GM23338 (cell line): Measurements from ENCODE around the gene SMG6. TPM values are rescaled to one million over a fixed set of nuclear protein-coding genes. Genes with fewer than 3 reads are reported as not detected.
A peak's percentile ranks its signal among the peaks of the same experiment; 100 is the strongest.

Source experiments
- ATAC-seq: fragments of 200-7000 bp; cut with Tn5 transposase; 3 replicates; pipeline ENCODE4 v1.9.1; 2020
- DNase-seq: peaks from one replicate; pipeline ENCODE4 v3.0.0-alpha.2; 2015; ENCODE audit warnings: low spot score
- H2AFZ ChIP-seq: fragments of 200-600 bp; sonication (generic); 2 replicates; pipeline ENCODE4 v1.8.0; 2016; ENCODE audit warnings: antibody characterized with exemption, mild to moderate bottlenecking, moderate library complexity
- H3F3A ChIP-seq: fragments of 200-600 bp; sonication (generic); replicated peaks from 2 replicates; pipeline ENCODE4 v1.8.0; 2017; ENCODE audit warnings: antibody characterized with exemption, mixed run types, low read depth
- H3K27ac ChIP-seq: fragments of 200-600 bp; sonication (generic); 2 replicates; pipeline ENCODE4 v1.6.1; 2016; ENCODE audit warnings: low read depth
- H3K27me3 ChIP-seq: fragments of 200-600 bp; sonication (generic); 2 replicates; pipeline ENCODE4 v1.8.0; 2016; ENCODE audit warnings: mild to moderate bottlenecking, mixed run types, moderate library complexity; ENCODE audit not compliant: insufficient read depth
- H3K36me3 ChIP-seq: fragments of 200-600 bp; sonication (generic); 2 replicates; pipeline ENCODE4 v1.8.0; 2016; ENCODE audit warnings: mild to moderate bottlenecking; ENCODE audit not compliant: insufficient read depth
- H3K4me1 ChIP-seq: fragments of 200-600 bp; sonication (generic); 2 replicates; pipeline ENCODE4 v1.8.0; 2016; ENCODE audit warnings: mild to moderate bottlenecking, moderate library complexity; ENCODE audit not compliant: insufficient read depth
- H3K4me2 ChIP-seq: fragments of 200-600 bp; sonication (generic); 2 replicates; pipeline ENCODE4 v1.7.1; 2017; ENCODE audit warnings: mixed run types
- H3K4me3 ChIP-seq: fragments of 200-600 bp; sonication (generic); 2 replicates; pipeline ENCODE4 v1.6.1; 2016; ENCODE audit warnings: mixed run types
- H3K79me2 ChIP-seq: fragments of 200-600 bp; sonication (generic); replicated peaks from 2 replicates; pipeline ENCODE4 v1.8.0; 2017; ENCODE audit warnings: mild to moderate bottlenecking; ENCODE audit not compliant: insufficient read depth
- H3K9me2 ChIP-seq: fragments of 200-600 bp; sonication (generic); 2 replicates; pipeline ENCODE4 v1.8.0; 2017; ENCODE audit not compliant: insufficient read depth
- H4K20me1 ChIP-seq: fragments of 200-600 bp; sonication (generic); replicated peaks from 2 replicates; pipeline ENCODE4 v1.8.0; 2017; ENCODE audit warnings: mild to moderate bottlenecking; ENCODE audit not compliant: insufficient read depth
- H3K27ac Mint-ChIP-seq: 2 replicates; pipeline ENCODE4 v1.8.0; 2020; ENCODE audit warnings: inconsistent platforms, mild to moderate bottlenecking, moderate library complexity, mixed read lengths
- H3K27me3 Mint-ChIP-seq: 3 replicates; pipeline ENCODE4 v1.8.0; 2022; ENCODE audit warnings: low read depth, mild to moderate bottlenecking, moderate library complexity, mixed read lengths, inconsistent platforms; ENCODE audit not compliant: insufficient read depth, poor library complexity
- H3K36me3 Mint-ChIP-seq: 3 replicates; pipeline ENCODE4 v1.8.0; 2021; ENCODE audit warnings: low read depth, mild to moderate bottlenecking, inconsistent platforms, moderate library complexity, mixed read lengths
- H3K4me1 Mint-ChIP-seq: 3 replicates; pipeline ENCODE4 v1.8.0; 2020; ENCODE audit warnings: mild to moderate bottlenecking, inconsistent platforms, mixed read lengths
- H3K4me3 Mint-ChIP-seq: 3 replicates; pipeline ENCODE4 v1.8.0; 2021; ENCODE audit warnings: moderate library complexity, mild to moderate bottlenecking, inconsistent platforms, mixed read lengths
- H3K9me3 Mint-ChIP-seq: 3 replicates; pipeline ENCODE4 v1.8.0; 2020; ENCODE audit warnings: moderate library complexity, mild to moderate bottlenecking, inconsistent platforms, mixed read lengths
- ETS1 ChIP-seq: IDR thresholded peaks from 2 replicates; pipeline ENCODE4 v1.6.1; 2016; ENCODE audit warnings: antibody characterized with exemption
- EZH2 ChIP-seq: fragments of 200-600 bp; sonication (generic); IDR thresholded peaks from one replicate; pipeline ENCODE4 v1.8.0; 2017; ENCODE audit warnings: antibody characterized with exemption, mild to moderate bottlenecking, low read depth; ENCODE audit not compliant: unreplicated experiment
- EZH2phosphoT487 ChIP-seq: fragments of 200-600 bp; sonication (generic); IDR thresholded peaks from one replicate; pipeline ENCODE4 v1.8.1; 2018; ENCODE audit warnings: antibody characterized with exemption; ENCODE audit not compliant: unreplicated experiment
- NANOG ChIP-seq: IDR thresholded peaks from 2 replicates; pipeline ENCODE4 v1.6.1; 2016; ENCODE audit warnings: antibody characterized with exemption, borderline replicate concordance
- ZNF114 ChIP-seq: fragments of 250-450 bp; sonication (Bioruptor Pico); IDR thresholded peaks from 2 replicates; pipeline ENCODE4 v1.5.0; 2020; ENCODE audit warnings: mild to moderate bottlenecking, moderate library complexity
- polyA plus RNA-seq: library from polyadenylated mRNA; unstranded; fragments of >200 nt; fragmentation: Nextera tagmentation; extraction: Ambion mirVana; gene quantifications from 2 replicates; pipeline ENCODE4 v1.2.1, GENCODE V29; 2016
- total RNA-seq: library from RNA; depleted of rRNA; stranded (reverse); fragments of >200 nt; shearing (Covaris generic); gene quantifications from 2 replicates; pipeline ENCODE4 v1.2.3, GENCODE V29; 2014
- TF ChIP-seq, protein P1 (sequence below): IDR thresholded peaks from one replicate; pipeline ENCODE4 v1.6.1; 2018; ENCODE audit warnings: antibody characterized with exemption; ENCODE audit not compliant: unreplicated experiment
- TF ChIP-seq, protein P2 (sequence below): fragments of 250-450 bp; sonication (Bioruptor Pico); IDR thresholded peaks from 2 replicates; pipeline ENCODE4 v1.5.0; 2020; ENCODE audit warnings: mild to moderate bottlenecking, moderate library complexity

Gene SMG6
- total and polyA plus RNA-seq, 2 experiments from 2014 or later, result 10.4 to 43.1 TPM

DNA sequence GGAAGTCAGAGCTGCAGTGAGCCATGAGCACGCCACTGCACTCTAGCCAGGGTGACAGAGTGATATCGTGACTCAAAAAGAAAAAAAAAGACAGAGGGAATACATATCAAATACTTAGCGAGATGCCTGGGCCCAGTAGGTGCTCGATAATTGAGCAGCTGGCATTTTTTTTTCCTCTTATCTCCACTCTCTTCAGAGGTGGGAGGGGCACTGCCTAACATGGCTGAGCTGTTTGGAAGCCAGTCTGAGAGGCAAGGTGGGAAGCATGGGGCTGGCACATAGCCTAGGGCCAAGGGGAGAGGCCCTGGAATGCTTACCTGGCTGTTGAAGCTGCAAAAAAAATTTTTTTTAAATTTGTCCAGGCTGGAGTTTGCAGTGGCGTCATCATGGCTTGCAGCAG lies 210.2 kb downstream of the SMG6 start:
- Histone ChIP-seq H4K20me1 (no peaks in the 10 kb centered on the region), H3K27me3 (no peaks in the 10 kb centered on the region), H3K4me3 (no peak overlapping the region), H3K4me1 (peaks cover 24% of the 10 kb centered on the region), H3K79me2 (no peaks in the 10 kb centered on the region), H2AFZ (no peak overlapping the region), H3K36me3 (no peaks in the 10 kb centered on the region), H3K27ac (no peak overlapping the region), H3K4me2 (no peak overlapping the region), H3K9me2 (no peaks in the 10 kb centered on the region), H3F3A (0 out of 2 replicates have a peak, but pooled peaks cover 2% of the 10 kb centered on the region)
- Mint-ChIP-seq H3K4me1 (peaks cover 48% of the 10 kb centered on the region), H3K4me3 (no peak overlapping the region), H3K27me3 (peaks cover 7% of the 10 kb centered on the region), H3K9me3 (no peaks in the 10 kb centered on the region), H3K27ac (no peak overlapping the region), H3K36me3 (no peaks in the 10 kb centered on the region; the same call in 2 of the 3 replicates)
- no peak for TF ChIP-seq EZH2
- TF ChIP-seq EZH2phosphoT487, result no peak
- TF ChIP-seq ETS1, result no peak
- TF ChIP-seq NANOG, result no peak
- TF ChIP-seq, protein P1, sequence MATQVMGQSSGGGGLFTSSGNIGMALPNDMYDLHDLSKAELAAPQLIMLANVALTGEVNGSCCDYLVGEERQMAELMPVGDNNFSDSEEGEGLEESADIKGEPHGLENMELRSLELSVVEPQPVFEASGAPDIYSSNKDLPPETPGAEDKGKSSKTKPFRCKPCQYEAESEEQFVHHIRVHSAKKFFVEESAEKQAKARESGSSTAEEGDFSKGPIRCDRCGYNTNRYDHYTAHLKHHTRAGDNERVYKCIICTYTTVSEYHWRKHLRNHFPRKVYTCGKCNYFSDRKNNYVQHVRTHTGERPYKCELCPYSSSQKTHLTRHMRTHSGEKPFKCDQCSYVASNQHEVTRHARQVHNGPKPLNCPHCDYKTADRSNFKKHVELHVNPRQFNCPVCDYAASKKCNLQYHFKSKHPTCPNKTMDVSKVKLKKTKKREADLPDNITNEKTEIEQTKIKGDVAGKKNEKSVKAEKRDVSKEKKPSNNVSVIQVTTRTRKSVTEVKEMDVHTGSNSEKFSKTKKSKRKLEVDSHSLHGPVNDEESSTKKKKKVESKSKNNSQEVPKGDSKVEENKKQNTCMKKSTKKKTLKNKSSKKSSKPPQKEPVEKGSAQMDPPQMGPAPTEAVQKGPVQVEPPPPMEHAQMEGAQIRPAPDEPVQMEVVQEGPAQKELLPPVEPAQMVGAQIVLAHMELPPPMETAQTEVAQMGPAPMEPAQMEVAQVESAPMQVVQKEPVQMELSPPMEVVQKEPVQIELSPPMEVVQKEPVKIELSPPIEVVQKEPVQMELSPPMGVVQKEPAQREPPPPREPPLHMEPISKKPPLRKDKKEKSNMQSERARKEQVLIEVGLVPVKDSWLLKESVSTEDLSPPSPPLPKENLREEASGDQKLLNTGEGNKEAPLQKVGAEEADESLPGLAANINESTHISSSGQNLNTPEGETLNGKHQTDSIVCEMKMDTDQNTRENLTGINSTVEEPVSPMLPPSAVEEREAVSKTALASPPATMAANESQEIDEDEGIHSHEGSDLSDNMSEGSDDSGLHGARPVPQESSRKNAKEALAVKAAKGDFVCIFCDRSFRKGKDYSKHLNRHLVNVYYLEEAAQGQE, result no peak
- no peak for TF ChIP-seq ZNF114
- ATAC-seq, result no peak
- DNase-seq, result no peak

DNA sequence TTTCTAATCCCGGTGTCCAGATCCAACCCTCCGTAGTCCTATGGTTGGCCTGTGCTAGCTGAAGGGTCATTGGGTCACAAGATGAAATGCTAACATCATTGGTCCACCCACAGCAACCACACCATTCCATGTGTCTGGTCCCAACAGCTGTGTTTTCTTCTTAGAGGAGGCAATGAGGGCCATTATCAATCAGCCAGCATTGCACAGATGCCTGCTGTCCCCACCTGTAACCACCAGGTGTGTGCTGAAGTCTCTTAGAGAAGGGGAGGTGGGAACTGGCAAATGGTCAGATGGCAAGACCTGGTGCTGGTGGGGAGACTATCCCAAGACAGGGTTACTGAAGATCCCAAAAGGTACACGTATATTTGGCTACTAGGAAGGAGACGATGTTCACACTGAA lies 211.3 kb downstream of the SMG6 start:
- DNase-seq (peak; percentile 57), ATAC-seq (peak; percentile 34)
- H2AFZ ChIP-seq, result no peak overlapping the region
- no peaks in the 10 kb centered on the region; the same call in 2 of the 3 replicates for H3K36me3 Mint-ChIP-seq
- no peak overlapping the region for H3K4me2 ChIP-seq
- H3K27ac Mint-ChIP-seq, result peak overlapping the region; percentile 89
- H4K20me1 ChIP-seq, result no peaks in the 10 kb centered on the region
- H3F3A ChIP-seq, result 0 out of 2 replicates have a peak, but pooled peaks cover 2% of the 10 kb centered on the region
- H3K4me3 Mint-ChIP-seq, result no peak overlapping the region
- H3K4me1 Mint-ChIP-seq, result peaks cover 51% of the 10 kb centered on the region
- H3K27me3 ChIP-seq, result no peaks in the 10 kb centered on the region
- no peaks in the 10 kb centered on the region for H3K36me3 ChIP-seq
- H3K79me2 ChIP-seq, result no peaks in the 10 kb centered on the region
- peaks cover 7% of the 10 kb centered on the region for H3K27me3 Mint-ChIP-seq
- peaks cover 24% of the 10 kb centered on the region for H3K4me1 ChIP-seq
- H3K9me2 ChIP-seq, result no peaks in the 10 kb centered on the region
- H3K9me3 Mint-ChIP-seq, result no peaks in the 10 kb centered on the region
- H3K27ac ChIP-seq, result 0 out of 2 replicates have a peak overlapping the region, but pooled peaks have one; percentile 32
- H3K4me3 ChIP-seq, result no peak overlapping the region
- TF ChIP-seq ZNF114 (no peak), EZH2 (no peak), ETS1 (no peak)
- TF ChIP-seq, protein P2, sequence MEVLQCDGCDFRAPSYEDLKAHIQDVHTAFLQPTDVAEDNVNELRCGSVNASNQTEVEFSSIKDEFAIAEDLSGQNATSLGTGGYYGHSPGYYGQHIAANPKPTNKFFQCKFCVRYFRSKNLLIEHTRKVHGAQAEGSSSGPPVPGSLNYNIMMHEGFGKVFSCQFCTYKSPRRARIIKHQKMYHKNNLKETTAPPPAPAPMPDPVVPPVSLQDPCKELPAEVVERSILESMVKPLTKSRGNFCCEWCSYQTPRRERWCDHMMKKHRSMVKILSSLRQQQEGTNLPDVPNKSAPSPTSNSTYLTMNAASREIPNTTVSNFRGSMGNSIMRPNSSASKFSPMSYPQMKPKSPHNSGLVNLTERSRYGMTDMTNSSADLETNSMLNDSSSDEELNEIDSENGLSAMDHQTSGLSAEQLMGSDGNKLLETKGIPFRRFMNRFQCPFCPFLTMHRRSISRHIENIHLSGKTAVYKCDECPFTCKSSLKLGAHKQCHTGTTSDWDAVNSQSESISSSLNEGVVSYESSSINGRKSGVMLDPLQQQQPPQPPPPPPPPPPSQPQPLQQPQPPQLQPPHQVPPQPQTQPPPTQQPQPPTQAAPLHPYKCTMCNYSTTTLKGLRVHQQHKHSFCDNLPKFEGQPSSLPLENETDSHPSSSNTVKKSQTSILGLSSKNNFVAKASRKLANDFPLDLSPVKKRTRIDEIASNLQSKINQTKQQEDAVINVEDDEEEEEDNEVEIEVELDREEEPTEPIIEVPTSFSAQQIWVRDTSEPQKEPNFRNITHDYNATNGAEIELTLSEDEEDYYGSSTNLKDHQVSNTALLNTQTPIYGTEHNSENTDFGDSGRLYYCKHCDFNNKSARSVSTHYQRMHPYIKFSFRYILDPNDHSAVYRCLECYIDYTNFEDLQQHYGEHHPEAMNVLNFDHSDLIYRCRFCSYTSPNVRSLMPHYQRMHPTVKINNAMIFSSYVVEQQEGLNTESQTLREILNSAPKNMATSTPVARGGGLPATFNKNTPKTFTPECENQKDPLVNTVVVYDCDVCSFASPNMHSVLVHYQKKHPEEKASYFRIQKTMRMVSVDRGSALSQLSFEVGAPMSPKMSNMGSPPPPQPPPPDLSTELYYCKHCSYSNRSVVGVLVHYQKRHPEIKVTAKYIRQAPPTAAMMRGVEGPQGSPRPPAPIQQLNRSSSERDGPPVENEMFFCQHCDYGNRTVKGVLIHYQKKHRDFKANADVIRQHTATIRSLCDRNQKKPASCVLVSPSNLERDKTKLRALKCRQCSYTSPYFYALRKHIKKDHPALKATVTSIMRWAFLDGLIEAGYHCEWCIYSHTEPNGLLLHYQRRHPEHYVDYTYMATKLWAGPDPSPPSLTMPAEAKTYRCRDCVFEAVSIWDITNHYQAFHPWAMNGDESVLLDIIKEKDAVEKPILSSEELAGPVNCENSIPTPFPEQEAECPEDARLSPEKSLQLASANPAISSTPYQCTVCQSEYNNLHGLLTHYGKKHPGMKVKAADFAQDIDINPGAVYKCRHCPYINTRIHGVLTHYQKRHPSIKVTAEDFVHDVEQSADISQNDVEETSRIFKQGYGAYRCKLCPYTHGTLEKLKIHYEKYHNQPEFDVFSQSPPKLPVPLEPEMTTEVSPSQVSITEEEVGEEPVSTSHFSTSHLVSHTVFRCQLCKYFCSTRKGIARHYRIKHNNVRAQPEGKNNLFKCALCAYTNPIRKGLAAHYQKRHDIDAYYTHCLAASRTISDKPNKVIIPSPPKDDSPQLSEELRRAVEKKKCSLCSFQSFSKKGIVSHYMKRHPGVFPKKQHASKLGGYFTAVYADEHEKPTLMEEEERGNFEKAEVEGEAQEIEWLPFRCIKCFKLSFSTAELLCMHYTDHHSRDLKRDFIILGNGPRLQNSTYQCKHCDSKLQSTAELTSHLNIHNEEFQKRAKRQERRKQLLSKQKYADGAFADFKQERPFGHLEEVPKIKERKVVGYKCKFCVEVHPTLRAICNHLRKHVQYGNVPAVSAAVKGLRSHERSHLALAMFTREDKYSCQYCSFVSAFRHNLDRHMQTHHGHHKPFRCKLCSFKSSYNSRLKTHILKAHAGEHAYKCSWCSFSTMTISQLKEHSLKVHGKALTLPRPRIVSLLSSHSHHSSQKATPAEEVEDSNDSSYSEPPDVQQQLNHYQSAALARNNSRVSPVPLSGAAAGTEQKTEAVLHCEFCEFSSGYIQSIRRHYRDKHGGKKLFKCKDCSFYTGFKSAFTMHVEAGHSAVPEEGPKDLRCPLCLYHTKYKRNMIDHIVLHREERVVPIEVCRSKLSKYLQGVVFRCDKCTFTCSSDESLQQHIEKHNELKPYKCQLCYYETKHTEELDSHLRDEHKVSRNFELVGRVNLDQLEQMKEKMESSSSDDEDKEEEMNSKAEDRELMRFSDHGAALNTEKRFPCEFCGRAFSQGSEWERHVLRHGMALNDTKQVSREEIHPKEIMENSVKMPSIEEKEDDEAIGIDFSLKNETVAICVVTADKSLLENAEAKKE, result no peak
